B cell (primary cell): ENCODE measurements around the gene C2CD4C. TPM values are rescaled to one million over a fixed set of nuclear protein-coding genes. Genes with fewer than 3 reads are reported as not detected.

Experiments used
- ATAC-seq: fragments of 200-7000 bp; cut with Tn5 transposase; one replicate; pipeline ENCODE4 v1.10.0; 2021; ENCODE audit warnings: low read depth, mild to moderate bottlenecking, moderate number of reproducible peaks, moderate library complexity
- CTCF ChIA-PET: fragments of 350-600 bp; sonication (Branson Sonifier 250); formaldehyde crosslinking; loops from one replicate; lab custom pipeline; 2021; ENCODE audit warnings: antibody characterized with exemption, inconsistent platforms; lab: Charles Lee
- POLR2A ChIA-PET: fragments of 350-600 bp; sonication (Branson Sonifier 250); formaldehyde crosslinking; loops from one replicate; lab custom pipeline; 2021; ENCODE audit warnings: antibody characterized with exemption; lab: Charles Lee
- DNase-seq: peaks from one replicate; pipeline ENCODE4 v3.0.0; 2013
- H2AFZ ChIP-seq: 2 replicates; pipeline ENCODE4 v1.6.1; 2012; ENCODE audit warnings: mild to moderate bottlenecking, low read depth, low read length; ENCODE audit not compliant: insufficient read depth, poor library complexity, severe bottlenecking
- H3K27ac ChIP-seq, 2 donors: 1 replicate in 1 of 2; 2 replicates in 1 of 2; pipeline ENCODE4 v1.5.1; 2012 to 2013; ENCODE audit warnings: low read length in 2 of 2, mild to moderate bottlenecking in 2 of 2, moderate library complexity in 1 of 2
- H3K27me3 ChIP-seq, 4 experiments: fragments of 200-600 bp in 1 of 4; sonication (generic) in 1 of 4; replicated peaks in 1 of 4; 1 replicate in 2 of 4; 2 replicates in 2 of 4; pipeline versions ENCODE4 v1.6.1 to v1.7.0; 2013 to 2016; ENCODE audit warnings: low read length in 3 of 4, mild to moderate bottlenecking in 2 of 4, mixed read lengths in 1 of 4, moderate library complexity in 1 of 4; ENCODE audit not compliant: insufficient read depth in 4 of 4, control insufficient read depth in 3 of 4; ENCODE audit errors: control extremely low read depth in 1 of 4
- H3K36me3 ChIP-seq, 2 experiments: replicated peaks in 1 of 2; 1 replicate in 1 of 2; 2 replicates in 1 of 2; pipeline versions ENCODE4 v1.6.1 to v1.7.1; 2013; ENCODE audit warnings: low read length in 1 of 2; ENCODE audit not compliant: insufficient read depth in 2 of 2, control insufficient read depth in 1 of 2; ENCODE audit errors: control extremely low read depth in 1 of 2, extremely low read depth in 1 of 2
- H3K4me1 ChIP-seq, 2 donors: fragments of 200-600 bp in 1 of 2; sonication (generic) in 1 of 2; 1 replicate in 1 of 2; 2 replicates in 1 of 2; pipeline versions ENCODE4 v1.5.1 to v1.6.1; 2013 to 2017; ENCODE audit warnings: low read length in 2 of 2; ENCODE audit not compliant: control insufficient read depth in 2 of 2, insufficient read depth in 2 of 2
- H3K4me2 ChIP-seq: replicated peaks from 2 replicates; pipeline ENCODE3; 2012; ENCODE audit warnings: mild to moderate bottlenecking, low read depth, low read length; ENCODE audit not compliant: poor library complexity, severe bottlenecking
- H3K4me3 ChIP-seq, 5 experiments: fragments of 200-600 bp in 1 of 5; sonication (generic) in 1 of 5; 1 replicate in 3 of 5; 2 replicates in 2 of 5; pipeline versions ENCODE4 v1.5.1 to v1.7.0; 2011 to 2016; ENCODE audit warnings: low read length in 4 of 5, mild to moderate bottlenecking in 4 of 5, low read depth in 2 of 5, control low read depth in 1 of 5, moderate library complexity in 1 of 5; ENCODE audit not compliant: insufficient read depth in 1 of 5; ENCODE audit errors: control extremely low read depth in 1 of 5, extremely low read depth in 1 of 5
- H3K79me2 ChIP-seq: fragments of 200-600 bp; sonication (generic); one replicate; pipeline ENCODE4 v1.6.0; 2016; ENCODE audit warnings: low read length; ENCODE audit not compliant: control insufficient read depth, insufficient read depth
- H3K9ac ChIP-seq: fragments of 200-600 bp; sonication (generic); 2 replicates; pipeline ENCODE4 v1.6.1; 2017; ENCODE audit warnings: mild to moderate bottlenecking, low read length, moderate library complexity
- H3K9me3 ChIP-seq, 3 donors: one replicate each; pipeline versions ENCODE4 v1.6.1 to v1.7.1; 2013; ENCODE audit warnings: low read length in 2 of 3; ENCODE audit not compliant: control insufficient read depth in 2 of 3, insufficient read depth in 1 of 3; ENCODE audit errors: control extremely low read depth in 1 of 3
- H4K20me1 ChIP-seq: 2 replicates; pipeline ENCODE4 v1.6.0; 2012; ENCODE audit warnings: mild to moderate bottlenecking, low read length; ENCODE audit not compliant: insufficient read depth, control insufficient read depth, poor library complexity, severe bottlenecking
- H3K27ac Mint-ChIP-seq: one replicate; pipeline ENCODE4 v1.8.0; 2021; ENCODE audit warnings: mixed read lengths
- H3K27me3 Mint-ChIP-seq: one replicate; pipeline ENCODE4 v1.8.0; 2021; ENCODE audit warnings: mixed read lengths
- H3K4me1 Mint-ChIP-seq: one replicate; pipeline ENCODE4 v1.8.0; 2021; ENCODE audit warnings: mixed read lengths
- H3K4me3 Mint-ChIP-seq: one replicate; pipeline ENCODE4 v1.8.0; 2021; ENCODE audit warnings: mixed read lengths
- H3K9me3 Mint-ChIP-seq: one replicate; pipeline ENCODE4 v1.8.0; 2022; ENCODE audit warnings: mixed read lengths; ENCODE audit not compliant: insufficient read depth
- EZH2 ChIP-seq: IDR thresholded peaks from 2 replicates; pipeline ENCODE4 v1.6.1; 2012; ENCODE audit warnings: borderline replicate concordance, low read depth, mild to moderate bottlenecking, moderate library complexity, low read length; ENCODE audit not compliant: insufficient read depth, poor library complexity, severe bottlenecking
- WGBS: methylation state at CpG from one replicate; pipeline ENCODE4 v1.1.5; 2013; ENCODE audit warnings: missing lambda C conversion rate; ENCODE audit not compliant: insufficient coverage; 5-methylcytosine and 5-hydroxymethylcytosine counted together
- intact Hi-C: fragments of 100-400 bp; cut with micrococcal nuclease; formaldehyde crosslinking; loops from one replicate; pipeline ENCODE4 v1.10.0; 2022
- polyA minus RNA-seq: library from RNA; depleted of rRNA, polyadenylated mRNA; stranded (reverse); fragments of >200 nt; gene quantifications from 2 replicates; pipeline ENCODE4 v1.2.3, GENCODE V29; 2012
- polyA plus RNA-seq: library from polyadenylated mRNA; depleted of rRNA; stranded (reverse); fragments of >200 nt; gene quantifications from 2 replicates; pipeline ENCODE4 v1.2.3, GENCODE V29; 2012
- total RNA-seq, 2 donors: library from RNA; stranded (reverse); fragments of 120-200 nt in 1 of 2; gene quantifications; 1 replicate in 1 of 2; 2 replicates in 1 of 2; pipeline versions ENCODE4 v1.2.3 to v1.2.4, GENCODE V29; 2013 to 2022
- TF ChIP-seq, protein P1 (sequence below): fragments of 200-600 bp; IDR thresholded peaks from one replicate; pipeline ENCODE4 v1.8.0; 2022; ENCODE audit warnings: antibody characterized with exemption, mild to moderate bottlenecking

Gene C2CD4C
- not detected in 2 replicates for total RNA-seq
- total RNA-seq (2013) = 0.05 TPM
- polyA plus RNA-seq = not detected in 2 replicates
- polyA minus RNA-seq = 0.09 TPM in 1 of 2 replicates, not detected in the other

DNA sequence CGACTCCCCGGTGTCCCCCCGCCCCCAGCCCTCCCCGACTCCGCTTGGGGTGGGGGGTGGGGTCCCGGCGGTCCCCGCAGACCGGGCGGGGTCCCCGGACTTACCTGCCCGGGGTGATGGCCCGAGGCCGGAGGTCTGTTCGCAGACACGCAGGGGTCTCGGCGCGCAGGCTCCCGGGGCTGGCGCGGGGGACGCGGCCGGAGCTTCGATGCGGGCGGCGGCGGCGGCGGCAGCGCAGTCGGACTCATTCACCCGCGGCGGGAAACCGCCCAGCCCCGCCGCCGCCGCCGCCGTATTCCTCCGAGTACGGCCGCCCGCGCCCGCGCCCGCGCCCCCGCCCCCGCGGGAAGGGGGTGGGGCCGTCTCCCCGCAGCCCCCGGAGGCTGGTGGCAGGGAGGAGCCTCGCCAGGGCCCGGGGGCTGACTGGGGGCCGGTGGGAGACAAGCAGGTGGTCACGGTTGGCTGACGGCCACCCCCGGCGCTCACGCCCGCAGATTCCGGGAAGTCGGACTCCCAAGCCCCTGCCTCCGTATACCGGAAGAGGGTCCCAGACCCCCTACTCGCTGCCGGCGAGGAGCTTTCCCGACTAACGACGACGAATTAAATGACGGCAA is at the start of gene C2CD4C:
C2CD4C (minus strand) TSS at position 246 of the 614 bp plus-strand sequence. CDS start 786 bp downstream, outside the sequence.
- H3K9me3 Mint-ChIP-seq = no peaks in the 10 kb centered on the region

More for the DNA sequence above, at the start of gene C2CD4C:
- peak within 1 kb of the TSS; percentile 11 to 52 (median 41) for H3K4me3 ChIP-seq
- ChIA-PET CTCF (no interaction called here), POLR2A (no interaction called here)
- H3K4me1 Mint-ChIP-seq = peaks cover 6% of the 10 kb centered on the region
- H3K36me3 ChIP-seq = no peaks in the 10 kb centered on the region
- intact Hi-C loops = no loop called here
- H2AFZ ChIP-seq = peak within 1 kb of the TSS; percentile 46
- under 1% methylated on average over 76 of the region's 80 CpGs for WGBS
- no peaks in the 10 kb centered on the region for H3K79me2 ChIP-seq
- peaks cover 14 to 16% of the 10 kb centered on the region in 2 donors for H3K4me1 ChIP-seq
- H3K27me3 ChIP-seq = peaks cover 0 to 32% (median 10%) of the 10 kb centered on the region in 4 experiments
- no peaks in the 10 kb centered on the region for H4K20me1 ChIP-seq
- peak within 1 kb of the TSS; percentile 88 for H3K4me3 Mint-ChIP-seq
- H3K27me3 Mint-ChIP-seq = peaks cover 17% of the 10 kb centered on the region
- no peak within 1 kb of the TSS for H3K27ac Mint-ChIP-seq
- H3K4me2 ChIP-seq = peak within 1 kb of the TSS; percentile 79
- peaks cover 0 to 12% (median 0%) of the 10 kb centered on the region in 3 donors for H3K9me3 ChIP-seq
- TF ChIP-seq, protein P1, sequence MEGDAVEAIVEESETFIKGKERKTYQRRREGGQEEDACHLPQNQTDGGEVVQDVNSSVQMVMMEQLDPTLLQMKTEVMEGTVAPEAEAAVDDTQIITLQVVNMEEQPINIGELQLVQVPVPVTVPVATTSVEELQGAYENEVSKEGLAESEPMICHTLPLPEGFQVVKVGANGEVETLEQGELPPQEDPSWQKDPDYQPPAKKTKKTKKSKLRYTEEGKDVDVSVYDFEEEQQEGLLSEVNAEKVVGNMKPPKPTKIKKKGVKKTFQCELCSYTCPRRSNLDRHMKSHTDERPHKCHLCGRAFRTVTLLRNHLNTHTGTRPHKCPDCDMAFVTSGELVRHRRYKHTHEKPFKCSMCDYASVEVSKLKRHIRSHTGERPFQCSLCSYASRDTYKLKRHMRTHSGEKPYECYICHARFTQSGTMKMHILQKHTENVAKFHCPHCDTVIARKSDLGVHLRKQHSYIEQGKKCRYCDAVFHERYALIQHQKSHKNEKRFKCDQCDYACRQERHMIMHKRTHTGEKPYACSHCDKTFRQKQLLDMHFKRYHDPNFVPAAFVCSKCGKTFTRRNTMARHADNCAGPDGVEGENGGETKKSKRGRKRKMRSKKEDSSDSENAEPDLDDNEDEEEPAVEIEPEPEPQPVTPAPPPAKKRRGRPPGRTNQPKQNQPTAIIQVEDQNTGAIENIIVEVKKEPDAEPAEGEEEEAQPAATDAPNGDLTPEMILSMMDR = no peak
- no peak for TF ChIP-seq EZH2
- no peak within 1 kb of the TSS for H3K27ac ChIP-seq
- ATAC-seq = no peak
- peak within 1 kb of the TSS; percentile 50 for H3K9ac ChIP-seq
- DNase-seq = peak; percentile 40
